Ascending aorta (tissue), 2 donors: ENCODE data around the gene NOD1. TPM values are rescaled to one million over a fixed set of nuclear protein-coding genes. Genes with fewer than 3 reads are reported as not detected.

Source experiments
- DNase-seq, 2 donors: peaks; one replicate each; pipeline ENCODE4 v3.0.0-alpha.2; 2019; ENCODE audit warnings: low spot score in 2 of 2
- H3K27ac ChIP-seq, 2 donors: fragments of 200-600 bp; sonication (generic); one replicate each; pipeline ENCODE4 v1.5.1; 2016 to 2017; ENCODE audit warnings: mild to moderate bottlenecking in 1 of 2
- H3K27me3 ChIP-seq: fragments of 200-600 bp; sonication (generic); one replicate; pipeline ENCODE4 v1.5.1; 2017
- H3K36me3 ChIP-seq, 2 donors: fragments of 200-600 bp; sonication (generic); one replicate each; pipeline ENCODE4 v1.5.1; 2016
- H3K4me1 ChIP-seq, 2 donors: fragments of 200-600 bp; sonication (generic); one replicate each; pipeline ENCODE4 v1.5.1; 2016 to 2017; ENCODE audit warnings: mild to moderate bottlenecking in 1 of 2
- H3K4me3 ChIP-seq, 2 donors: fragments of 200-600 bp; sonication (generic); one replicate each; pipeline ENCODE4 v1.5.1; 2016 to 2017; ENCODE audit warnings: mild to moderate bottlenecking in 1 of 2
- H3K9me3 ChIP-seq, 2 donors: fragments of 200-600 bp; sonication (generic); one replicate each; pipeline ENCODE4 v1.5.1; 2016
- intact Hi-C: fragments of 100-400 bp; cut with DNase I; formaldehyde crosslinking; loops from one replicate; pipeline ENCODE4 v1.15.1; 2023
- total RNA-seq: library from RNA; depleted of rRNA; stranded (reverse); fragments of >200 nt; gene quantifications from one replicate; pipeline ENCODE4 v1.1.0, GENCODE V29; 2016
- TF ChIP-seq, protein P1 (sequence below), 3 experiments: fragments of 200-600 bp in 2 of 3; fragments of 450-650 bp in 1 of 3; sonication (generic) in 2 of 3; IDR thresholded peaks; one replicate each; pipeline ENCODE4 v1.5.1; 2016 to 2019; ENCODE audit warnings: antibody characterized with exemption in 3 of 3, mild to moderate bottlenecking in 1 of 3, moderate library complexity in 1 of 3

The NOD1 gene
- total RNA-seq, 1 donor from 2014 or later = 20.0 TPM

DNA sequence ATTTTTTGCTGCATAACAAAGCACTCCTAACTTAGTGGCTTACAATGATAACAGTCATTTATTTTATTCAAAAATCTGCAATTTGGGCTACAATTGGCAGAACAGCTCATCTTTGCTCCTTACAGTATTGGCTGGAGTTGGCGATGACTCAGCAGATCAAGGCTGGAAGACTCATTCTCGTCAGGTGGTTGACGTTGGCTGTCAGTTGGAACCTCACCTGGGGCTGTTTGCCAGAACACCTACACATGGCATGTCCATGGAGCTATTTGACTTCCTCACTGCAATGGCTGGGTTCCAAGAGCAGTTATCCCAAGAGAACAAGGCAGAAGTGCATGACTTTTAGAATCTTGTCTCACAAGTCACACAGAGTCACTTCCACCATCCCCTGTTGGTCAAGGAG is 75.1 kb downstream of the NOD1 start:
- TF ChIP-seq, protein P1, sequence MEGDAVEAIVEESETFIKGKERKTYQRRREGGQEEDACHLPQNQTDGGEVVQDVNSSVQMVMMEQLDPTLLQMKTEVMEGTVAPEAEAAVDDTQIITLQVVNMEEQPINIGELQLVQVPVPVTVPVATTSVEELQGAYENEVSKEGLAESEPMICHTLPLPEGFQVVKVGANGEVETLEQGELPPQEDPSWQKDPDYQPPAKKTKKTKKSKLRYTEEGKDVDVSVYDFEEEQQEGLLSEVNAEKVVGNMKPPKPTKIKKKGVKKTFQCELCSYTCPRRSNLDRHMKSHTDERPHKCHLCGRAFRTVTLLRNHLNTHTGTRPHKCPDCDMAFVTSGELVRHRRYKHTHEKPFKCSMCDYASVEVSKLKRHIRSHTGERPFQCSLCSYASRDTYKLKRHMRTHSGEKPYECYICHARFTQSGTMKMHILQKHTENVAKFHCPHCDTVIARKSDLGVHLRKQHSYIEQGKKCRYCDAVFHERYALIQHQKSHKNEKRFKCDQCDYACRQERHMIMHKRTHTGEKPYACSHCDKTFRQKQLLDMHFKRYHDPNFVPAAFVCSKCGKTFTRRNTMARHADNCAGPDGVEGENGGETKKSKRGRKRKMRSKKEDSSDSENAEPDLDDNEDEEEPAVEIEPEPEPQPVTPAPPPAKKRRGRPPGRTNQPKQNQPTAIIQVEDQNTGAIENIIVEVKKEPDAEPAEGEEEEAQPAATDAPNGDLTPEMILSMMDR (IDR thresholded peaks at IDR 0.05) = no peak
- no peak overlapping the region for H3K4me3 ChIP-seq
- intact Hi-C loops = no loop called here
- DNase-seq = no peak
- no peaks in the 10 kb centered on the region for H3K4me1 ChIP-seq
- peaks cover 0 to 3% of the 10 kb centered on the region in 2 donors for H3K36me3 ChIP-seq
- H3K27ac ChIP-seq = no peak overlapping the region
- no peaks in the 10 kb centered on the region for H3K9me3 ChIP-seq
- no peaks in the 10 kb centered on the region for H3K27me3 ChIP-seq

- no peaks in the 10 kb centered on the region for H3K9me3 ChIP-seq
- DNase-seq = no peak
- intact Hi-C loops = no loop called here
- TF ChIP-seq, protein P1 (IDR thresholded peaks at IDR 0.05) = peak in 1 of 3 experiments; percentile 7
- H3K27ac ChIP-seq = no peak overlapping the region
- no peaks in the 10 kb centered on the region for H3K27me3 ChIP-seq
- H3K4me3 ChIP-seq = no peak overlapping the region
- no peaks in the 10 kb centered on the region for H3K4me1 ChIP-seq
- H3K36me3 ChIP-seq = no peaks in the 10 kb centered on the region
Measured at GRCh38 chr7:30396389-30396788, 82.2 kb downstream of the NOD1 start.

DNA sequence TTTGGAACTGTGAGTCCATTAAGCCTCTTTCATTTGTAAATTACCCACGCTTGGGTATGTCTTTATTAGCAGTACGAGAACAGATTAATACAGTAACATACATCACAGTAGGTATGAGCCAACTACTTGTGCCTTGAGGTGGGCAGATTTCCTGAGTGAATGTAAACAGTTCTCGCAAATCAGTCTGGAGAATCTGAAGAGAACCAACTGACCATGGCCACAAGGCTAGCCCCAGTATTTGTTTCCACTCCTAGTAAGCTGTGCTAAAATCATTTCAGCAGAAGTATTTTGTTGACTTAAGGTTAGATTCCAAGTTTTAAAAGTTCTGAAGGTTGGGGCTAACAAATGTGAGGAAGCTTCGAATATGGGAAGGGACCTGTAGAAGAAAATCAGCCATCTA is 82.9 kb downstream of the NOD1 start:
- Histone ChIP-seq H3K4me3 (no peak overlapping the region), H3K27me3 (no peaks in the 10 kb centered on the region), H3K9me3 (no peaks in the 10 kb centered on the region), H3K27ac (no peak overlapping the region), H3K4me1 (no peaks in the 10 kb centered on the region), H3K36me3 (no peaks in the 10 kb centered on the region)
- DNase-seq = no peak
- TF ChIP-seq, protein P1 (IDR thresholded peaks at IDR 0.05) = no peak
- intact Hi-C loops = no loop called here

DNA sequence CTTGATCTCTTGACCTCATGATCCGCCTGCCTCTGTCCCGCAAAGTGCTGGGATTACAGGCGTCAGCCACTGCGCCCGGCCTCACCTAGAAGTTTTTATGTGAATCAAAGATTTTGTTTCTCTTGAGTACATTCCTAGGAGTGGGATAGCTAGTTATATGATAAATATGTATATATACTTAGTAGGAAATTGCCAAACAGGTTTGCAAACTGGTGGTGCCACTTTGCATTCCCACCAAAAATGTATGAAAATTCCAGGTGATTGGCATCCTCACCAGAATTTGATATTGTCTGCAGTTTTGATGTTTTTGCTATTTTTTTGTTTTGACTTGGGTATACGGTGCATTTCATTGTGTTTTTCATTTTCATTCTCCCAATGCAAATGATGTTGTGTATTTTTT is 86.8 kb downstream of the NOD1 start:
- no peaks in the 10 kb centered on the region for H3K27me3 ChIP-seq

DNA sequence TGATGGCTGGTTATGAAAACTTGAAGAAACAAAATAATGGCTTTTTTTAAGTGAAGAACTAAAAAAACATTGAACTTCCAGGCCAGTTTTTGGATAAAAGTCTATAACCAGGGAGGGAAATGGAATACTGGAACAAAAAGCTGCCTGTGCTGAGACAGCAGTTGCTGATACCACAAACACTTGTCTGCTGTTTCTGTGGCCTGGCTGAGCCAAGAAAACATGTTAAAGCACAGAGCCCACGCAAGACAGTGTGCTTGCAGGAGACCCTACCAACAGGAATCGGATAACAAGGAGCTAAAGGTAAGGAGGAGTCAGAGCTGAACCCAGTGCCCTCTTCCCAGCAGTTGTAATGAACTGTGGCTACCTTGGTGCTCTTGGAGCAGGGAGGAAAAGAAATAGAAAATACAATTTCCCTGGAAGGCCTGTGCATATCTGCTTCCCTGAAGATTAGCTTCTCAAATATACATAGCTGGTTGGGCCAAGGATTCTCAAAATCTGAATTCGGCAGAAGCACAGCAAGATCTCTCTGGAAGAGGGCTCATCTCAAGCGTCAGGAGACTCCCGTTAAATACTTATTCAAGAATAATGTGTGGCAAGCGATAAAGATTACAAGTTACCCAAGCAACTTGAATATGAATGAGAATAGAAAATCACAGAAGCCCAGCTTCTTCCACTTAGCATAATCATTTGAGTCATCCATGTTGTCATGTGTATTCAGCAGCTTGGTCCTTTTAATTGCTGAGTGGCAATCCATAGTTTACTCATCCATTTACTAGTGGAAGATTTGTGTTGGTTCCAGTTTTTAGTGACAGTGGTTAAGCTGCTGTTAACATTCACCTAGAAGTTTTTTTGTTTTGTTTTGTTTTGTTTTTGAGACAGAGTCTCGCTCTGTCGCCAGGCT is 87.6 kb downstream of the NOD1 start:
- no peak overlapping the region for H3K4me3 ChIP-seq
- H3K9me3 ChIP-seq = no peaks in the 10 kb centered on the region
- no peaks in the 10 kb centered on the region for H3K4me1 ChIP-seq
- TF ChIP-seq, protein P1 (IDR thresholded peaks at IDR 0.05) = no peak
- no peak for DNase-seq
- peaks cover 0 to 8% of the 10 kb centered on the region in 2 donors for H3K36me3 ChIP-seq
- intact Hi-C loops = no loop called here
- no peaks in the 10 kb centered on the region for H3K27me3 ChIP-seq
- no peak overlapping the region for H3K27ac ChIP-seq

More for the DNA sequence above, 86.8 kb downstream of the NOD1 start:
- Histone ChIP-seq H3K4me1 (no peaks in the 10 kb centered on the region), H3K36me3 (peaks cover 0 to 8% of the 10 kb centered on the region in 2 donors), H3K9me3 (no peaks in the 10 kb centered on the region), H3K27ac (no peak overlapping the region), H3K4me3 (no peak overlapping the region)
- TF ChIP-seq, protein P1 (IDR thresholded peaks at IDR 0.05) = no peak
- DNase-seq = no peak
- intact Hi-C loops = no loop called here
